IMR-90 (cell line): ENCODE data around the gene NTRK2. TPM values are rescaled to one million over a fixed set of nuclear protein-coding genes. Genes with fewer than 3 reads are reported as not detected.

ENCODE experiments used
- ATAC-seq: fragments of 200-7000 bp; cut with Tn5 transposase; 2 replicates; pipeline ENCODE4 v1.9.1; 2020; ENCODE audit warnings: low read depth, mild to moderate bottlenecking, moderate library complexity
- BruUV-seq: library from RNA; stranded (reverse); fragments of 400-500 nt; replicated peaks from 2 replicates; lab custom pipeline; 2021; lab: Mats Ljungman, UMichigan
- CTCF ChIA-PET: fragments of 300-600 bp; formaldehyde crosslinking; extraction: SDS; loops from one replicate; lab custom pipeline; 2021; ENCODE audit warnings: antibody characterized with exemption; lab: Yijun Ruan, JAX
- POLR2A ChIA-PET: fragments of 300-600 bp; sonication (Branson Sonifier 250); formaldehyde crosslinking; loops from one replicate; lab custom pipeline; 2022; ENCODE audit warnings: antibody characterized with exemption; ENCODE audit not compliant: unreplicated experiment; lab: Charles Lee
- DNase-seq: peaks from one replicate; pipeline ENCODE4 v3.0.0; 2013
- H2AFZ ChIP-seq: replicated peaks from 2 replicates; pipeline ENCODE3; 2013; ENCODE audit warnings: low read length, mild to moderate bottlenecking; ENCODE audit not compliant: poor library complexity
- H2AK5ac ChIP-seq: 2 replicates; pipeline ENCODE4 v1.6.1; 2013; ENCODE audit warnings: low read depth, low read length, inconsistent platforms
- H2AK9ac ChIP-seq: replicated peaks from 2 replicates; pipeline ENCODE3; 2013; ENCODE audit warnings: mild to moderate bottlenecking, low read depth, low read length, moderate library complexity; ENCODE audit not compliant: poor library complexity
- H2BK120ac ChIP-seq: 2 replicates; pipeline ENCODE4 v1.6.1; 2013; ENCODE audit warnings: low read depth, low read length, inconsistent platforms
- H2BK15ac ChIP-seq: 3 replicates; pipeline ENCODE4 v1.6.1; 2013; ENCODE audit warnings: low read depth, low read length, inconsistent platforms
- H2BK20ac ChIP-seq: 2 replicates; pipeline ENCODE4 v1.6.1; 2013; ENCODE audit warnings: low read depth, mild to moderate bottlenecking, inconsistent platforms, low read length, moderate library complexity
- H2BK5ac ChIP-seq: 2 replicates; pipeline ENCODE4 v1.6.1; 2013; ENCODE audit warnings: mild to moderate bottlenecking, low read depth, low read length, inconsistent platforms; ENCODE audit not compliant: poor library complexity, severe bottlenecking
- H3K14ac ChIP-seq: replicated peaks from 2 replicates; pipeline ENCODE4 v1.6.1; 2013; ENCODE audit warnings: low read depth, low read length, inconsistent platforms
- H3K18ac ChIP-seq: 2 replicates; pipeline ENCODE4 v1.6.1; 2013; ENCODE audit warnings: low read depth, low read length, control low read depth
- H3K23ac ChIP-seq: 2 replicates; pipeline ENCODE4 v1.6.1; 2013; ENCODE audit warnings: low read depth, low read length, inconsistent platforms
- H3K27ac ChIP-seq: 2 replicates; pipeline ENCODE4 v1.5.1; 2013; ENCODE audit warnings: mild to moderate bottlenecking, control low read depth, low read length; ENCODE audit not compliant: insufficient read depth
- H3K27me3 ChIP-seq: 2 replicates; pipeline ENCODE4 v1.6.1; 2013; ENCODE audit warnings: low read length; ENCODE audit not compliant: control insufficient read depth, insufficient read depth
- H3K36me3 ChIP-seq: 2 replicates; pipeline ENCODE4 v1.6.1; 2013; ENCODE audit warnings: low read length, mixed read lengths; ENCODE audit not compliant: control insufficient read depth, insufficient read depth
- H3K4ac ChIP-seq: 2 replicates; pipeline ENCODE4 v1.6.1; 2013; ENCODE audit warnings: low read depth, low read length, inconsistent platforms
- H3K4me1 ChIP-seq: 2 replicates; pipeline ENCODE4 v1.6.1; 2013; ENCODE audit warnings: low read length, mixed read lengths; ENCODE audit not compliant: control insufficient read depth, insufficient read depth
- H3K4me2 ChIP-seq: 2 replicates; pipeline ENCODE4 v1.6.1; 2013; ENCODE audit warnings: low read depth, mild to moderate bottlenecking, control low read depth, low read length, moderate library complexity
- H3K4me3 ChIP-seq: 2 replicates; pipeline ENCODE4 v1.5.1; 2013; ENCODE audit warnings: low read depth, mild to moderate bottlenecking, control low read depth, low read length, moderate library complexity; ENCODE audit not compliant: insufficient read depth
- H3K56ac ChIP-seq: 2 replicates; pipeline ENCODE4 v1.6.1; 2013; ENCODE audit warnings: low read length, inconsistent platforms; ENCODE audit not compliant: insufficient read depth; ENCODE audit errors: extremely low read depth
- H3K79me1 ChIP-seq, 2 experiments: 2 replicates each; pipeline ENCODE4 v1.6.1; 2013; ENCODE audit warnings: low read length in 2 of 2, inconsistent platforms in 1 of 2, low read depth in 1 of 2
- H3K9ac ChIP-seq: 2 replicates; pipeline ENCODE4 v1.6.1; 2013; ENCODE audit warnings: low read depth, low read length, control low read depth
- H3K9me1 ChIP-seq: 2 replicates; pipeline ENCODE4 v1.6.1; 2013; ENCODE audit warnings: low read length, inconsistent platforms; ENCODE audit not compliant: insufficient read depth
- H3K9me3 ChIP-seq: 2 replicates; pipeline ENCODE4 v1.6.1; 2013; ENCODE audit warnings: low read length; ENCODE audit not compliant: control insufficient read depth, insufficient read depth
- H4K20me1 ChIP-seq: 2 replicates; pipeline ENCODE4 v1.6.1; 2013; ENCODE audit warnings: low read length, inconsistent platforms; ENCODE audit not compliant: insufficient read depth
- H4K5ac ChIP-seq: 2 replicates; pipeline ENCODE4 v1.6.1; 2013; ENCODE audit warnings: mild to moderate bottlenecking, low read depth, low read length, control low read depth
- H4K8ac ChIP-seq, 2 experiments: 2 replicates each; pipeline ENCODE4 v1.6.1; 2013; ENCODE audit warnings: low read depth in 2 of 2, low read length in 2 of 2, control low read depth in 1 of 2, inconsistent platforms in 1 of 2
- H4K91ac ChIP-seq: 2 replicates; pipeline ENCODE4 v1.6.1; 2013; ENCODE audit warnings: low read depth, low read length, inconsistent platforms; ENCODE audit not compliant: insufficient read depth
- BHLHE40 ChIP-seq: fragments of 150-350 bp; IDR thresholded peaks from 2 replicates; pipeline ENCODE4 v1.6.1; 2016; ENCODE audit warnings: mild to moderate bottlenecking, low read depth, low read length
- CEBPB ChIP-seq: IDR thresholded peaks from 2 replicates; pipeline ENCODE4 v1.6.1; 2012; ENCODE audit warnings: low read depth, low read length, improper control_type of control experiment
- CHD1 ChIP-seq: IDR thresholded peaks from 2 replicates; pipeline ENCODE4 v1.6.1; 2012; ENCODE audit warnings: low read depth, low read length, improper control_type of control experiment
- MAFK ChIP-seq: IDR thresholded peaks from 2 replicates; pipeline ENCODE4 v1.6.1; 2012; ENCODE audit warnings: low read depth, low read length, improper control_type of control experiment
- MXI1 ChIP-seq: IDR thresholded peaks from 2 replicates; pipeline ENCODE4 v1.6.1; 2012; ENCODE audit warnings: low read depth, mild to moderate bottlenecking, low read length, moderate library complexity, borderline replicate concordance
- POLR2A ChIP-seq: IDR thresholded peaks from 2 replicates; pipeline ENCODE4 v1.6.1; 2012; ENCODE audit warnings: mild to moderate bottlenecking, low read depth, low read length
- RAD21 ChIP-seq: IDR thresholded peaks from 2 replicates; pipeline ENCODE4 v1.6.1; 2012; ENCODE audit warnings: low read length, improper control_type of control experiment
- RCOR1 ChIP-seq: IDR thresholded peaks from 2 replicates; pipeline ENCODE4 v1.6.1; 2012; ENCODE audit warnings: mild to moderate bottlenecking, low read length, improper control_type of control experiment; ENCODE audit not compliant: insufficient replicate concordance
- RFX5 ChIP-seq: IDR thresholded peaks from 2 replicates; pipeline ENCODE4 v1.8.0; 2012; ENCODE audit warnings: low read depth, mild to moderate bottlenecking, low read length, moderate library complexity
- SMC3 ChIP-seq: fragments of 150-350 bp; IDR thresholded peaks from 2 replicates; pipeline ENCODE4 v1.6.1; 2016; ENCODE audit warnings: low read depth, mild to moderate bottlenecking, antibody characterized with exemption, low read length, moderate library complexity
- WGBS, 2 experiments: methylation state at CpG; one replicate each; pipeline versions ENCODE4 v1.1.5 to v1.1.7; 2013; ENCODE audit warnings: missing lambda C conversion rate in 2 of 2; ENCODE audit not compliant: insufficient read length in 1 of 2; ENCODE audit errors: extremely low coverage in 2 of 2; 5-methylcytosine and 5-hydroxymethylcytosine counted together
- dilution Hi-C: fragments of 300-500 bp; cut with HindIII; formaldehyde crosslinking; loops from one replicate; pipeline ENCODE4 v1.14.3; 2018; ENCODE audit warnings: low sequenced_read_pairs; ENCODE audit not compliant: unreplicated experiment
- in situ Hi-C: fragments of 300-500 bp; cut with MboI; formaldehyde crosslinking; loops from 3 replicates; pipeline ENCODE4 v1.14.3; 2019; ENCODE audit warnings: low sequenced_read_pairs, inconsistent platforms, mixed read lengths
- intact Hi-C: fragments of 100-400 bp; cut with micrococcal nuclease; formaldehyde crosslinking; loops from 2 replicates; pipeline ENCODE4 v1.10.0; 2022
- polyA plus RNA-seq, 3 experiments: library from polyadenylated mRNA; depleted of rRNA; stranded (reverse); fragments of >200 nt; gene quantifications; 2 replicates each; pipeline ENCODE4 v1.2.3, GENCODE V29; 2012; ENCODE audit warnings: low replicate concordance in 1 of 3
- total RNA-seq: library from RNA; depleted of rRNA; stranded (reverse); fragments of >200 nt; gene quantifications from 2 replicates; pipeline ENCODE4 v1.2.3, GENCODE V29; 2012

The NTRK2 gene
- total and polyA plus RNA-seq, 2 of the 4 experiments (the other 2 are of a cell fraction): under 0.01 to 0.02 TPM

GRCh38 chr9:84858364-84858763 lies 188.8 kb downstream of the NTRK2 start:
- CTCF ChIA-PET: no interaction called here
- POLR2A ChIA-PET: no interaction called here
- Histone ChIP-seq H3K9ac (no peak overlapping the region), H4K5ac (no peak overlapping the region), H3K4me1 (no peaks in the 10 kb centered on the region), H3K18ac (no peak overlapping the region), H3K9me1 (no peaks in the 10 kb centered on the region), H2AK5ac (no peak overlapping the region), H4K8ac (no peak overlapping the region), H4K20me1 (no peaks in the 10 kb centered on the region), H3K79me1 (no peaks in the 10 kb centered on the region), H3K4ac (no peak overlapping the region), H3K4me3 (no peak overlapping the region), H3K23ac (no peak overlapping the region), H2AK9ac (no peak overlapping the region), H3K27ac (no peak overlapping the region), H3K36me3 (no peaks in the 10 kb centered on the region), H2AFZ (no peak overlapping the region), H3K4me2 (no peak overlapping the region), H3K14ac (no peak overlapping the region), H4K91ac (no peak overlapping the region), H2BK5ac (no peak overlapping the region), H3K56ac (no peak overlapping the region), H2BK120ac (no peak overlapping the region), H2BK15ac (no peak overlapping the region), H2BK20ac (no peak overlapping the region), H3K9me3 (peaks cover 11% of the 10 kb centered on the region; the same call in 1 of the 2 replicates), H3K27me3 (no peaks in the 10 kb centered on the region)
- no CpG with 5 or more reads among the region's 6 CpGs for WGBS, 2 experiments
- DNase-seq: no peak
- intact Hi-C loops (no loop called here), dilution Hi-C loops (no loop called here), in situ Hi-C loops (no loop called here)
- ATAC-seq: no peak
- TF ChIP-seq RFX5 (no peak), BHLHE40 (no peak), CHD1 (no peak), POLR2A (no peak), MAFK (no peak), CEBPB (no peak), RCOR1 (no peak), MXI1 (no peak), RAD21 (no peak), SMC3 (no peak)
- no TSS peak for BruUV-seq
